ENCODE measurements around the gene SUPT4H1. TPM values are rescaled to one million over a fixed set of nuclear protein-coding genes. Genes with fewer than 3 reads are reported as not detected.

Gene SUPT4H1
- total RNA-seq, 2 experiments from 2014 or later = 113 to 114 TPM

DNA sequence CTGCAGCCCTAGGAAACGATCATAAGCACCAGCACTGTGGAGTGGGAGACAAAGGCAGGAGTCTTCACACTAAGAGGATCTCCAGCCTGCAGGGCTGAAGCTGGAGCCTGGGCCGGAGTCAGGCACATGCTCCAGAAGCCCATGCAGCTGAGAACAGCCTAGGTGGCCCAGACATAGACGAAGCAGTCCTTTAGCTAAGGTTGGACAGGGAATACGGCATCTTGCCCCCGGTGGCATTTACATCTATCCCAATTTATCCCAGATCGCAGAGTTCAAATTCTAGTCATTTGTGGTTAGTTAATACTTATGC is 37.3 kb downstream of the SUPT4H1 start:
- intact Hi-C loops (cut with micrococcal nuclease) = loop anchor here (5.0 kb wide), 1 partner anchor 178 kb away; no protein-coding TSS in a partner anchor
- no peaks in the 10 kb centered on the region for H3K27me3 Mint-ChIP-seq
- no peak for DNase-seq
- H3K9me3 Mint-ChIP-seq = no peaks in the 10 kb centered on the region
- H3K4me1 Mint-ChIP-seq (ENCODE audit: low read depth) = peaks cover 18% of the 10 kb centered on the region
- CTCF ChIA-PET = interaction anchor here (0.7 to 5.4 kb wide), 8 partner anchors 9 to 178 kb away, joined by 3 to 133 read pairs (median 6); partner anchors contain the start of genes HSF5, RNF43 and SUPT4H1
- peaks cover 2% of the 10 kb centered on the region for H3K36me3 Mint-ChIP-seq
- POLR2A ChIA-PET = interaction anchor here (1.0 to 1.2 kb wide), 2 partner anchors 11 to 38 kb away, joined by 5 read pairs; partner anchors contain the start of gene SUPT4H1
- H3K27ac Mint-ChIP-seq = no peak overlapping the region
- no peak overlapping the region for H3K4me3 Mint-ChIP-seq

DNA sequence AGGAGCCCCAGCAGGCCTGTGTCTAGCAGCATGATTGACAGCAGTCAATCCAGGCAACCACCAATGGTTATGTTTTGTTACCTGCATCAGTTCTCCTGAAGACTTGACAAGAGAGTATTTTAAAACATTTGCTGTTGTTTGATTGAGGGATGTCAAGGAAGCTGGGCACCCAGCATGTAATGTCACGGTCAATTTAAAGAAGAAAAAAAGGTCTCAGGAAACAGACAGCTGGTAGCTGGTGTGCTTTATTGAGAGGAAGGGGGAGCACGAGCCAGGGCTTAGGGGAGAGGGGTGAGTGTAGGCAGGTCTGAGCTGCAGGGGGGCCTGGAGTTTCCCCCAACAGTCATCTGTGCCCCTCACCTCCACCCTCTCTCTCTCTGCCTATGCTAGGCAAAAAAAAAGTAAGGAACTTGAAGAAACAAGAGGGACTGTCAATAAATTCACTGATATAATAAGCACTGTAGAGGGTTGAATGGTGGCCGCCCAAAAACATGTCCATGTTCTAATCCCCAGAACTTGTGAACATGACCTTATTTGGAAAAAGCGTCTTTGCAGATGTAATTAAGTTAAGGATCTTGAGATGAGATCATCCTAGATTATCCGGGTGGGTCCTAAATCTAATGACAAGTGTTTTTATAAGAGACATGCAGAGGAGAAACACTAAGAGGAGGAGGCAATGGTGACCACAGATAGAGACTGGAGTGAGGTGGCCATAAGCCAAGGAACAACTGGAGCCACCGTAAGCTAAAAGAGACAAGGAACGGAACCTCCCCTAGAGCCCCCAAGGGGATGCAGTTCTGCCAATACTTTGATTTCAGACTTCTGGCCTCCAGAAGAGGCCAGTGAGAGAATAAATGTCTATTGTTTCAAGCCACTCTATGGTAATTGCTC is 37.9 kb downstream of the SUPT4H1 start:
- no peak overlapping the region for H3K27ac Mint-ChIP-seq
- no peak for DNase-seq
- H3K27me3 Mint-ChIP-seq = no peaks in the 10 kb centered on the region
- peaks cover 18% of the 10 kb centered on the region for H3K4me1 Mint-ChIP-seq (ENCODE audit: low read depth)
- no peak overlapping the region for H3K4me3 Mint-ChIP-seq
- peaks cover 2% of the 10 kb centered on the region for H3K36me3 Mint-ChIP-seq
- POLR2A ChIA-PET = interaction anchor here (1.0 kb wide), 1 partner anchor 12 kb away, joined by 5 read pairs; no protein-coding TSS in a partner anchor
- H3K9me3 Mint-ChIP-seq = no peaks in the 10 kb centered on the region
- CTCF ChIA-PET = interaction anchor here (0.7 to 5.4 kb wide), 10 partner anchors 8 to 179 kb away, joined by 3 to 133 read pairs (median 4); partner anchors contain the start of genes HSF5, RNF43 and SUPT4H1
- intact Hi-C loops (cut with micrococcal nuclease) = no loop called here

DNA sequence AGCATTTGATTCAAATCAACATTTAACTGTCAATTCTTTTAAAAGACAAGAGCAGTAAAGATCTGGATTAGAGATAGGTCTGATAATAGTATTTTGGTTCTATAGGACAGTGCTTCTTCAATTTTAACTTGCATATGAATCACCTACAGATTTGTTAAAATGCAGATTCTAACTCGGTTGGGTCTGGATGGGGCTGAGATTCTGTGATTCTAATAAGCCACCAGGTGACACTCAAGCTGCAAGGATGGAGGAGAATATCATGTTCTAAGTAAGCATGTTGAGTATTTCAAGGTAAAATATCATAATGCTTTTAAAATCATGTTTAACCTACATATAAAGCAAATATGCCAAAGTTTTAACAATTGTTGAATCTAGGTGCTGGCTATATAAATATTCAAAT is 39.2 kb downstream of the SUPT4H1 start:
- ChIA-PET CTCF (interaction anchor here (0.7 to 1.5 kb wide), 3 partner anchors 9 to 1770 kb away, joined by 3 to 5 read pairs (median 4); partner anchors contain the start of gene RNF43), POLR2A (interaction anchor here (1.5 kb wide), 1 partner anchor 104 kb away, joined by 3 read pairs; the partner anchor contains the start of gene RNF43)
- intact Hi-C loops (cut with micrococcal nuclease) = no loop called here
- no peak for DNase-seq
- H3K9me3 Mint-ChIP-seq = no peaks in the 10 kb centered on the region
- H3K27ac Mint-ChIP-seq = no peak overlapping the region
- peaks cover 9% of the 10 kb centered on the region for H3K4me1 Mint-ChIP-seq (ENCODE audit: low read depth)
- H3K27me3 Mint-ChIP-seq = no peaks in the 10 kb centered on the region
- no peak overlapping the region for H3K4me3 Mint-ChIP-seq
- peaks cover 2% of the 10 kb centered on the region for H3K36me3 Mint-ChIP-seq

DNA sequence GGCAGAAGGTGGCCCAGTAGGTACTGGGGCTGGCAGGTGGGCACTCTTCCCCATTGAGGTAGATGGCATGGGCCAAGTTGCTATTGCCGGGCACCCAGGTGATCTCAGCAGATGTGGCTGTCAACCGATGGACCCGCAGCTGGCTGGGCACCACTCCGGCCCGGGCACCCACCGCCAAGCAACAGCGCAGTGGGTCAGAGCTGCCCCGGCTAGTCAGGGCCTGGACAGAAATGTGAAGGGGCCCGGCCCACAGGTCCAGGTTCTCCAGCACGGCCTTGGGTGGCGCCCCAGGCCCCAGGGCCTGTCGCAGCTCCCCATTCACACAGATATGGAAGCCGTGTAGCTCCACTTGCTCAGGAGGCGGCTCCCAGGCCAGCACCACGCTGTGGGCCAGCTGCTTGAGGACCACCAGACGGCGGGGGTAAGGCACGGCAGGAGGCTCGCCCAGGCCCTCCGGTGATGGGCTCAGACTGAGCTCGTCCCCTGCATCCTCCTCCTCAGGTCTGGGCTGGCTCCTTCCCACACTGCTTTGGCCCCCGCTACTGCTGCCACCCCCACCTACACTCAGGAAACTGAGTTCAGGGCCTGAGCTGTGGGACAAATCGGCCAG is 39.9 kb downstream of the SUPT4H1 start:
- Mint-ChIP-seq H3K36me3 (no peaks in the 10 kb centered on the region), H3K9me3 (no peaks in the 10 kb centered on the region), H3K4me3 (no peak overlapping the region), H3K27me3 (no peaks in the 10 kb centered on the region), H3K27ac (no peak overlapping the region), H3K4me1 (ENCODE audit: low read depth) (peaks cover 2% of the 10 kb centered on the region)
- intact Hi-C loops (cut with micrococcal nuclease) = no loop called here
- POLR2A ChIA-PET = interaction anchor here (1.5 kb wide), 1 partner anchor 105 kb away, joined by 3 read pairs; the partner anchor contains the start of gene RNF43
- DNase-seq = no peak
- CTCF ChIA-PET = interaction anchor here (1.3 to 1.5 kb wide), 2 partner anchors 8 to 105 kb away, joined by 3 to 5 read pairs; partner anchors contain the start of gene RNF43

DNA sequence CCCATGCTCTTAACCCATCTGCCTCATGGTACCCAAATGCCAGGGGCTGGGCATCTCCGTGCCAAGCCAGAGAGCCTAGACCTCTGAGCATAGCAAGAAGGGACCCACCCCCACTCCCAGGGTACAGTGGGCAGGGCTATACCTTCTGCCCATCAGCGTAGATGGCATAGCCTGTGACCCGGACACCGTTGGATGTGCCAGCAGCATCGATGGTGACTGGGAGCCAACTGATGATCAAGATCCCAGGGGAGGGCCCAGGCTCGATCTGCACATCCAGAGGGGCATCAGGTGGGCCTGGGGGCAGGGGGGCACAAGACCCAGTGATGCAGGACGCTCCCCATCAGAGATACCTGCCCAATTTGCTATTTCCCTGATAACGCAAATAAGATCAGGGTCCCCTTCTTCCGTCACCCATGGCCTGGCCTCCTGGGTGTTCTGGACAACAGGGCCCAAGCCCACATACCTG is 40.5 kb downstream of the SUPT4H1 start:
- Mint-ChIP-seq H3K4me1 (ENCODE audit: low read depth) (no peaks in the 10 kb centered on the region), H3K4me3 (no peak overlapping the region), H3K27ac (no peak overlapping the region), H3K27me3 (no peaks in the 10 kb centered on the region), H3K36me3 (no peaks in the 10 kb centered on the region), H3K9me3 (no peaks in the 10 kb centered on the region)
- ChIA-PET CTCF (interaction anchor here (1.3 kb wide), 1 partner anchor 7 kb away, joined by 5 read pairs; no protein-coding TSS in a partner anchor), POLR2A (interaction anchor here (1.5 kb wide), 1 partner anchor 105 kb away, joined by 3 read pairs; the partner anchor contains the start of gene RNF43)
- intact Hi-C loops (cut with micrococcal nuclease) = no loop called here
- no peak for DNase-seq

DNA sequence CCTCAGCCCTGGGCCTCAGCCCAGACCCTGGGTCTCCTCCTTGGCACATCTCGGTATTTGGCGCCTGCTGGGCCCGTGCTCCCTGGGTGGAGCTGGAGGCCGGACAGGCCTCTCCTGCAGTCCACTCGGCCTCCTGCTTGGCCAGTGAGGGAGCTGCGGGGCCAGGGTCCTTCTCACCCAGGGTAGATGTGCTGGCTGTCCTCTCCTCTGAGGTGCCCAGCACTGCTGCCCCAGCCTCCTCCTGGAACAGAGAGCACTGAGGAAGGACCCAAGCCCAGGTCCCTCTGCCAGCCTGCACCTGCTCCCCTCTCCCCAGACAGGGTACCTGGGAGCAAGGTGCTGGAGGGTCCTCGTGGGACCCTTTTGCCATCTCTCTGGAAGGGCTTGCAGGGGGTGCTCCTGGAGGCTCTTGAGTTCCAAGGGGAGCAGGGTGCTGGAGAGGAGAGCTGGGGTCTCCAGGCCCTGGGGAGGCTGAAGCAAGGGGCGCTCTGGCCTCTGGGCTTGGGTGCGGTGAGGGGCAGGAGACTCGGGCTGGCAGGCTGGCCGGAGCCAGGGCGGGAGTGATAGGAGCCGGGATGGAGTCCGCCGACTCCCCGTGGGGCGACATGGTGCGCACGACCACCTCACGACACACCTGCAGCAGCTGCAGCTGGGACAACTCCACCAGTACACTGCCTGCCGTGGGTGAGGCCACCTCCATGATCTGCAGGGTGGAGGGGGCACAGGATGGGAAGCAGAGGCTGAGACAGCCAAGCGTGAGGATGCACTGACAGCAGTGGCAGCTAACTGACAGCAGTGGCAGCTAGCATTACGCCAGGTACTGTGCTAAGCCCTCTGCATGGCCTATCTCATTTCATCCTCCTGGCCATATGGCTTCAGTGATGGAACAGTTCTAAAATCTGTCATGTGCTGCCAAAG is 41.2 kb downstream of the SUPT4H1 start:
- intact Hi-C loops (cut with micrococcal nuclease) = no loop called here
- Mint-ChIP-seq H3K27ac (no peak overlapping the region), H3K27me3 (no peaks in the 10 kb centered on the region), H3K36me3 (no peaks in the 10 kb centered on the region), H3K4me1 (ENCODE audit: low read depth) (no peaks in the 10 kb centered on the region), H3K9me3 (no peaks in the 10 kb centered on the region), H3K4me3 (no peak overlapping the region)
- POLR2A ChIA-PET = no interaction called here
- CTCF ChIA-PET = no interaction called here
- no peak for DNase-seq

DNA sequence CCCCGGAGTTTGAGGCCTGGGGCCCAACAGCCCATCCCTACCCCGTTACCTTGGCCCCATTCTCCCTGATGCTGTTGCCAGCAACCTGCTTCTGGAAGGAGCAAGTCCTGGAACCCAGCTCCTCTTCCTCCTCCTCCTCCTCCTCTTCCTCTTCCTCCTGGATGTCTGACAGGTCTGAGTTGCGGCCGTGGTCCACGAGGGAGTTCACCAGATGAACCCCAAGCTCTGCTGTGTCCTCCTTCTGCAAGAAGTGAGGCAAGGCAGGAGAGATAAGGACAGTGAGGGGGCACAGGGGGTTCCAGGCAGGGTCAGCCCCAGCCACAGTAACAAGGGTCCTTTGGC is 42.1 kb downstream of the SUPT4H1 start:
- POLR2A ChIA-PET = no interaction called here

DNA sequence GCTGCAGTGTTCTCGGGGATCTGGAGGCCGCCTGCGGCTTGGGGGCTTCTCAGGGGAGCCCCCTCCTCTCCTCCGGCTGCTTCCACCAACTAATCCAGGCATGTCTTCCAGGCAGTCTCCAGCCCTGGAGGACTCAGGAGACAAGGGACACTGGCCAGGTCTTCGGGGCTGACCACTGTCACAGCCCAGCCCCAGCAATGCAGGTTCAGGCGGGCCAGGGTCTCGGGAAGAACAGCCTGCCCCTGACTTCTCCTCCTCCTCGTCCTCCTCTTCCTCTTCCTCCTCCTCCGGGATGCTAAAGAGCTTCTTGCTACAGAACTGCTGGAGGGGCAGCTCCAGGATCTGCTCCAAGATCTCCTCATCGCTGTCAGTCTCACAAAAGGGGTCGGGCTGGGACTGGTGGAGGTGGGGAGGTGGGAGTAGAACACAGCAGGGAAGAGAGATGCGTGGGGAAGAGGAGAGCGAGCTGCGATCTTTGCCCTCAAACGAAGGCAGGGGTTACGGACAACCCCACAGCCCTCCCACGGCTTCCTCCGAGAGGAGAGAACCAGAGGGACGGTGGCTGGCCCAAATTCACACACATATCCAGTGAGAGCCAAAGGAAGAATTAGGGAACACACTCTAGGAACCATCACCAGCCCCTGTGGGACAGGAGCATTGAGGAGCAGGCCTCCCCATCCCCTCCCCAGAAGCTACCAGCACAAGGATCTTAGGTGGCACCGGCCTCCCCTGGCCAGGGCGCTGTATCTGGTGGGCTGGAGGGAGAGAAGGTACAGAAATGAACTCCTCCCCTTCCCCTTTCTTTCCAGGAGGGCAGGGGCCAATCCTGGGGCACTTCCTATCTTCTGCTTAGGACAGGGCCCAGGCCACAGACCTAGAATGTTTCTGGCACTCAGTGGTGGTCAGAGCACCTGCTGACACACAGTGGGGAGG is 42.8 kb downstream of the SUPT4H1 start:
- Mint-ChIP-seq H3K4me1 (ENCODE audit: low read depth) (peaks cover 2% of the 10 kb centered on the region), H3K27me3 (no peaks in the 10 kb centered on the region), H3K27ac (no peak overlapping the region), H3K4me3 (no peak overlapping the region), H3K9me3 (no peaks in the 10 kb centered on the region), H3K36me3 (no peaks in the 10 kb centered on the region)
- ChIA-PET CTCF (interaction anchor here (1.2 to 6.7 kb wide), 2 partner anchors 7 to 46 kb away, joined by 3 to 76 read pairs; no protein-coding TSS in a partner anchor), POLR2A (no interaction called here)
- DNase-seq = no peak
- intact Hi-C loops (cut with micrococcal nuclease) = no loop called here

More for the DNA sequence above, 42.1 kb downstream of the SUPT4H1 start:
- no peaks in the 10 kb centered on the region for H3K9me3 Mint-ChIP-seq
- no peak overlapping the region for H3K4me3 Mint-ChIP-seq
- H3K4me1 Mint-ChIP-seq (ENCODE audit: low read depth) = no peaks in the 10 kb centered on the region
- H3K27ac Mint-ChIP-seq = no peak overlapping the region
- CTCF ChIA-PET = no interaction called here
- H3K27me3 Mint-ChIP-seq = no peaks in the 10 kb centered on the region
- DNase-seq = no peak
- intact Hi-C loops (cut with micrococcal nuclease) = no loop called here
- H3K36me3 Mint-ChIP-seq = no peaks in the 10 kb centered on the region

DNA sequence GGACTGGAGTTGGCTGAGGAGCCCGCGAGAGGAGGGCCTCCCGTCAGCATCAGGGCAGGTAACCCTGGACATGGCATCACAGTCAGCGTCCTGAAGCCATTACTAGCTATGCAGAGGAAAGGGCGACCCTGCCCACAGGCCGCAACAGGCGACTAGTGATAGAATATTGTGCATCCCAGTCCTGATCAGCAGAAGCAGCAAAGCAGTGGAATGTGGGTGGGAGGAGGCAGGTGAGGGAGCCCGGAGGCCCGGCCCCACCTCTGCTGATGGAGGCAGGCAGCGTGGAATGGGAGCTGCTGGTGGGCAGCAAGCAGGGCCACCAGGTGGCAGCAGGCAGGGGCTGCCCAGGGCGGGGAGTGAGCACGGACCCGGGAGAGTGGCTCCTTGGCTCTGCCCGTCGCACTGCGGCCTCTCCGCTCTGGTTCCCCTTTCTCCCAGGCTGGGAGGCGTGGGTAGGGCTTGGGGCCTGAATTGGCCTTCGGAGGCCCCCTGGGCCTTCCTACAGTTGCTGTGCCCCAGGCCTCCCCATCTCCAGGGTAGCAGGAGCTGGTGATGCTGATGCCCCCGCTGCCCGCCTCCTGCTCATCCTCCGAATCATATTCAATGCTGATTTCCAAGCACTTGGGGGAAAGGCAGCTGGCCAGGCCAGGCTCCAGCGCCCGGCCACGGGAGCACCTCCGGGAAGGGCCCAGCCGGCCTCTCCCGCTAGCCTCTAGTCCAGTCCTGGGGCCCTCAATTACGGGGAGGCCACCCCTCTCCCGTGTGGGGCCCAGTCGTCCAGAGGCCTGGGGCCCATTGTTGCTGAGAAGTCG is 43.6 kb downstream of the SUPT4H1 start:
- DNase-seq = no peak
- no peaks in the 10 kb centered on the region for H3K27me3 Mint-ChIP-seq
- POLR2A ChIA-PET = no interaction called here
- intact Hi-C loops (cut with micrococcal nuclease) = no loop called here
- no peaks in the 10 kb centered on the region for H3K9me3 Mint-ChIP-seq
- CTCF ChIA-PET = interaction anchor here (1.2 to 6.7 kb wide), 2 partner anchors 8 to 46 kb away, joined by 3 to 76 read pairs; no protein-coding TSS in a partner anchor
- H3K4me3 Mint-ChIP-seq = no peak overlapping the region
- H3K27ac Mint-ChIP-seq = no peak overlapping the region
- H3K4me1 Mint-ChIP-seq (ENCODE audit: low read depth) = peaks cover 5% of the 10 kb centered on the region
- H3K36me3 Mint-ChIP-seq = no peaks in the 10 kb centered on the region

DNA sequence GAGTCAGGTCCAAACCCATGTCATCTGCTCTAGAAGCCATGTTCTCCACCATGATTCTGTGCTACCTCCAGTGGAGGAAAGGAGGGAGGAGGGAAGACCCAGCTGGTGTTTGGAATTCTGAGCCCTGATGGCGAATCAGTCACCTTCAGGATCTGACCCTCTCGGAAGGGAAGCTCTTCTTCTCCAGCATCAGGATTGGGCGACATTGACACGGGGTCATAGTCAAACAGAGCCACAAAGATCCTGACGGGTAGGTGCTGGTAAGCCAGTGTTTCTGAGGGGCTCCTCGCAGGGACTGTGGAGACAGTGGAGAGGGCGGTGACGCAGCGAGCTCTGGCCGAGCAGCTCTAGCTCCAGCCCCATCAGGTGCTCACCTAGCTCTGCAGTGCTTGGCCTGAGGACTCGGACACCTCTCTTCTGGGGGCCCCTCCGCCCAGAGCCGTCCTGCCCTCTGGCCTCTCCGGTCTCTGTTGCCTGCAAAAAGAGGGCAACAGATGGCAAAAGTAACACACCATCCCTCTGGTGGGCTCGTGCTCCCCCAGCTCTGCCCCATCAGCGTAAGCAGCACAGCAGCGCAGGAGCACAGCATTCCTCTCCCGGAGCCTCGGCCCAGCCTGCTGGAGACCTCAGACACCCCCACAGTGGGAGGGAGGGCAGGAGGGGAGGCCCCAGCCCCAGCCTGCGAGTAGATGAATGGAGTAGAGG is 44.4 kb downstream of the SUPT4H1 start:
- DNase-seq = no peak
- Mint-ChIP-seq H3K4me1 (ENCODE audit: low read depth) (peaks cover 5% of the 10 kb centered on the region), H3K36me3 (no peaks in the 10 kb centered on the region), H3K9me3 (no peaks in the 10 kb centered on the region), H3K27ac (no peak overlapping the region), H3K4me3 (no peak overlapping the region), H3K27me3 (no peaks in the 10 kb centered on the region)
- POLR2A ChIA-PET = no interaction called here
- intact Hi-C loops (cut with micrococcal nuclease) = no loop called here
- CTCF ChIA-PET = interaction anchor here (0.6 to 6.7 kb wide), 2 partner anchors 9 to 291 kb away, joined by 3 to 76 read pairs; no protein-coding TSS in a partner anchor
